Stomach (tissue), 19 donors: Measurements from ENCODE around the gene SELENOH. TPM values are rescaled to one million over a fixed set of nuclear protein-coding genes. Genes with fewer than 3 reads are reported as not detected.

ENCODE experiments used
- DNase-seq, 2 donors: peaks; one replicate each; pipeline versions ENCODE4 v3.0.0 to v3.0.0-alpha.2; 2013 to 2019
- H3K27ac ChIP-seq, 5 donors: fragments of 200-600 bp in 4 of 5; sonication (generic) in 4 of 5; one replicate each; pipeline ENCODE4 v1.5.1; 2013 to 2019; ENCODE audit warnings: mild to moderate bottlenecking in 1 of 5, moderate library complexity in 1 of 5
- H3K27me3 ChIP-seq, 3 donors: fragments of 200-600 bp; sonication (generic); one replicate each; pipeline ENCODE4 v1.5.1; 2017 to 2019; ENCODE audit warnings: mixed run types in 1 of 3
- H3K36me3 ChIP-seq, 4 donors: fragments of 200-600 bp; sonication (generic); 1 replicate in 3 of 4; 2 replicates in 1 of 4; pipeline ENCODE4 v1.5.1; 2016 to 2019
- H3K4me1 ChIP-seq, 4 donors: fragments of 200-600 bp; sonication (generic); one replicate each; pipeline ENCODE4 v1.5.1; 2016 to 2019
- H3K4me3 ChIP-seq, 4 donors: fragments of 200-600 bp; sonication (generic) in 3 of 4; one replicate each; pipeline ENCODE4 v1.5.1; 2016 to 2019; ENCODE audit warnings: mild to moderate bottlenecking in 1 of 4
- H3K9me3 ChIP-seq, 4 donors: fragments of 200-600 bp; sonication (generic); one replicate each; pipeline ENCODE4 v1.5.1; 2016 to 2019
- CTCF ChIP-seq, 7 experiments: fragments of 450-650 bp in 4 of 7; fragments of 200-600 bp in 3 of 7; sonication (generic) in 3 of 7; IDR thresholded peaks; one replicate each; pipeline ENCODE4 v1.5.1; 2016 to 2019; ENCODE audit warnings: antibody characterized with exemption in 7 of 7, control low read depth in 2 of 7, mild to moderate bottlenecking in 1 of 7
- EP300 ChIP-seq: sonication (generic); formaldehyde crosslinking; IDR thresholded peaks from one replicate; pipeline ENCODE4 v1.6.1; 2017; ENCODE audit warnings: antibody characterized with exemption
- POLR2A ChIP-seq, 4 donors: fragments of 450-650 bp; IDR thresholded peaks; one replicate each; pipeline ENCODE4 v1.6.1; 2016; ENCODE audit warnings: antibody characterized with exemption in 4 of 4, control low read depth in 2 of 4, mild to moderate bottlenecking in 1 of 4, moderate library complexity in 1 of 4
- POLR2AphosphoS5 ChIP-seq, 3 donors: sonication (generic); formaldehyde crosslinking; IDR thresholded peaks; one replicate each; pipeline ENCODE4 v1.6.1; 2016; ENCODE audit warnings: antibody characterized with exemption in 3 of 3
- WGBS, 5 donors: extraction: QIAGEN DNeasy Blood & Tissue Kit in 3 of 5; methylation state at CpG; one replicate each; pipeline versions ENCODE4 v1.1.5 to v1.1.7; 2013 to 2018; 5-methylcytosine and 5-hydroxymethylcytosine counted together
- intact Hi-C: fragments of 100-400 bp; cut with DNase I; formaldehyde crosslinking; loops from one replicate; pipeline ENCODE4 v1.15.1; 2023; ENCODE audit warnings: low total_unique reads
- long read RNA-seq, 10 donors: transcript quantifications; one replicate each; lab custom pipeline, GENCODE V29; 2026
- polyA plus RNA-seq, 3 donors: library from polyadenylated mRNA; stranded (reverse); fragments of 200-250 nt; gene quantifications; one replicate each; pipeline ENCODE4 v1.2.3, GENCODE V29; 2013
- total RNA-seq, 5 donors: library from RNA; depleted of rRNA; stranded (reverse); fragments of >200 nt; gene quantifications; one replicate each; pipeline versions ENCODE4 v1.1.0 to v1.2.3, GENCODE V29; 2014 to 2016
- donor health status: healthy with polysubstance abuse.
- donor health status: Bipolar disorder and iron deficiency.
- donor health status: healthy.

The SELENOH gene
- total RNA-seq (100 to 1,000 TPM in 4 of 5 donors, 10 to 100 TPM in 1; 33.8 to 234 (median 152) TPM), polyA plus RNA-seq (100 to 1,000 TPM; 158 to 194 (median 183) TPM)
- long read RNA-seq, donor 1, transcript SELENOH-204 (4 exons, 818 nt), result major isoform, 30 of 37 reads
- long read RNA-seq, donor 1, partial matches to known transcripts, result 0 of 37 reads
- long read RNA-seq, donor 1, other reads (novel, unspliced or antisense), result 0 of 37 reads
- long read RNA-seq, donor 2, transcript SELENOH-204 (4 exons, 818 nt), result major isoform, 54 of 71 reads
- long read RNA-seq, donor 2, transcript SELENOH-207 (1 exons, 523 nt), result minor isoform, 6 of 71 reads
- long read RNA-seq, donor 2, transcript SELENOH-201 (3 exons, 833 nt), result minor isoform, 7 of 71 reads
- long read RNA-seq, donor 2, partial matches to known transcripts, result 0 of 71 reads
- long read RNA-seq, donor 2, other reads (novel, unspliced or antisense), result 0 of 71 reads
- long read RNA-seq, donor 3, transcript SELENOH-204 (4 exons, 818 nt), result major isoform, 57 of 71 reads
- long read RNA-seq, donor 3, transcript SELENOH-201 (3 exons, 833 nt), result minor isoform, 5 of 71 reads
- long read RNA-seq, donor 3, transcript SELENOH-207 (1 exons, 523 nt), result minor isoform, 5 of 71 reads
- long read RNA-seq, donor 3, partial matches to known transcripts, result 0 of 71 reads
- long read RNA-seq, donor 3, other reads (novel, unspliced or antisense), result 0 of 71 reads
- long read RNA-seq, donor 4, transcript SELENOH-204 (4 exons, 818 nt), result major isoform, 8 of 10 reads
- long read RNA-seq, donor 4, partial matches to known transcripts, result 0 of 10 reads
- long read RNA-seq, donor 4, other reads (novel, unspliced or antisense), result 0 of 10 reads
- long read RNA-seq, donor 5, transcript SELENOH-204 (4 exons, 818 nt), result major isoform, 89 of 104 reads
- long read RNA-seq, donor 5, partial matches to known transcripts, result 8 of 104 reads
- long read RNA-seq, donor 5, other reads (novel, unspliced or antisense), result 0 of 104 reads
- long read RNA-seq, donor 6, transcript SELENOH-203 (2 exons, 1,454 nt), result minor isoform, 6 of 157 reads
- long read RNA-seq, donor 6, transcript SELENOH-204 (4 exons, 818 nt), result major isoform, 123 of 157 reads
- long read RNA-seq, donor 6, transcript SELENOH-202 (4 exons, 469 nt), result minor isoform, 5 of 157 reads
- long read RNA-seq, donor 6, transcript SELENOH-201 (3 exons, 833 nt), result minor isoform, 5 of 157 reads
- long read RNA-seq, donor 6, partial matches to known transcripts, result 9 of 157 reads
- long read RNA-seq, donor 6, other reads (novel, unspliced or antisense), result 0 of 157 reads
- long read RNA-seq, donor 7, transcript SELENOH-204 (4 exons, 818 nt), result major isoform, 84 of 111 reads
- long read RNA-seq, donor 7, partial matches to known transcripts, result 14 of 111 reads
- long read RNA-seq, donor 7, other reads (novel, unspliced or antisense), result 0 of 111 reads
- long read RNA-seq, donor 8, transcript SELENOH-204 (4 exons, 818 nt), result major isoform, 96 of 105 reads
- long read RNA-seq, donor 8, partial matches to known transcripts, result 0 of 105 reads
- long read RNA-seq, donor 8, other reads (novel, unspliced or antisense), result 0 of 105 reads
- long read RNA-seq, donor 9, transcript SELENOH-201 (3 exons, 833 nt), result minor isoform, 5 of 131 reads
- long read RNA-seq, donor 9, transcript SELENOH-204 (4 exons, 818 nt), result major isoform, 79 of 131 reads
- long read RNA-seq, donor 9, transcript SELENOH-207 (1 exons, 523 nt), result minor isoform, 11 of 131 reads
- long read RNA-seq, donor 9, transcript SELENOH-203 (2 exons, 1,454 nt), result minor isoform, 7 of 131 reads
- long read RNA-seq, donor 9, partial matches to known transcripts, result 24 of 131 reads
- long read RNA-seq, donor 9, other reads (novel, unspliced or antisense), result 0 of 131 reads
- long read RNA-seq, donor 10, transcript SELENOH-204 (4 exons, 818 nt), result major isoform, 39 of 46 reads
- long read RNA-seq, donor 10, partial matches to known transcripts, result 0 of 46 reads
- long read RNA-seq, donor 10, other reads (novel, unspliced or antisense), result 0 of 46 reads

DNA sequence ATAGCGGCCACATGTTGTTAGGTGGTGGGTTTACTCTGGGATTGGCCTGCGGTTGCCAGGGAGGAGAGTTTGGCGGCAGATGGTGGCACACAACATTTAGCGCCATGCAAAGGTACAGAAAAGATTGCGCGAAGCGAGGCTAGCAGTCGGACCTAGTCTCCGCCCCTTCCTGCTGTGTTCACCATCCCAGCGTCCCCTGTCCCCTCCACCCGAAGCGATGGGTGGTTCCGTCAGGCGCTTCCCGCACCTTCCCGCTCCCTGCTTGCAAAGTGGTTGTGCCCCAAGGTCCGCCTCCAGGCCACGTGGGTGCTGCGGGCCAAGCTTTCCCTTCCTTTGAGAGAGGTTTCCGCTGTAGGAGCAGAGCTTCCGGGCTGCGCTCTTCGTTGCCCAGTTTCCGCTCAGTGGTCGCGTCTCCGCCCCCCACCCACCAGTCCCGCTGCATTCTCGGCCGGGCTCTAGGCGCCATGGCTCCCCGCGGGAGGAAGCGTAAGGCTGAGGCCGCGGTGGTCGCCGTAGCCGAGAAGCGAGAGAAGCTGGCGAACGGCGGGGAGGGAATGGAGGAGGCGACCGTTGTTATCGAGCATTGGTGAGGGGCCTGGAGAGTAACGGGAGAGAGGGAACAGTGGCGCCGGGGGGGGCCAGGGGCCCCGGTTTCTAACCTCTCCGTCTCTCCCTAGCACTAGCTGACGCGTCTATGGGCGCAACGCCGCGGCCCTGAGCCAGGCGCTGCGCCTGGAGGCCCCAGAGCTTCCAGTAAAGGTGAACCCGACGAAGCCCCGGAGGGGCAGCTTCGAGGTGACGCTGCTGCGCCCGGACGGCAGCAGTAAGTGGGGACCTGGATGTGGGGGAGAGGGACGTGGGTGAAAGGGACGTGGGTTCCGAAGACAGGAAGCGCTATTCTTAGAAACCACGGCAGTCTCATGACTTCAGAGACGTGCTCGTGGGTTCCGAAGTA, at the start of gene SELENOH:
TSS of gene SELENOH (plus strand) at position 360 of the 955 bp plus-strand sequence. CDS start at position 465, 105 bp downstream.
- H3K36me3 ChIP-seq, result peaks cover 40 to 74% (median 68%) of the 10 kb centered on the region in 4 donors

GRCh38 chr11:57698843-57699365, 42.4 kb upstream of the SELENOH start:
- no peaks in the 10 kb centered on the region for H3K4me1 ChIP-seq
- no peak for DNase-seq
- intact Hi-C loops, result no loop called here
- no peaks in the 10 kb centered on the region for H3K9me3 ChIP-seq
- H3K4me3 ChIP-seq, result no peak overlapping the region
- peaks cover 70 to 100% (median 96%) of the 10 kb centered on the region in 4 donors for H3K36me3 ChIP-seq
- 82 to 91% (median 90%) methylated on average over 11 to 18 of the region's 18 CpGs for WGBS, 5 donors
- H3K27me3 ChIP-seq, result no peaks in the 10 kb centered on the region
- TF ChIP-seq CTCF (IDR thresholded peaks at IDR 0.05), result no peak
- TF ChIP-seq POLR2A (IDR thresholded peaks at IDR 0.05), result no peak
- TF ChIP-seq POLR2AphosphoS5 (IDR thresholded peaks at IDR 0.05), result no peak
- no peak for TF ChIP-seq EP300
- no peak overlapping the region for H3K27ac ChIP-seq

More for the DNA sequence above, at the start of gene SELENOH:
- Histone ChIP-seq H3K27me3 (no peaks in the 10 kb centered on the region), H3K9me3 (no peaks in the 10 kb centered on the region), H3K27ac (peak within 1 kb of the TSS; percentile 89 to 97 (median 92)), H3K4me3 (peak within 1 kb of the TSS; percentile 81 to 92 (median 88)), H3K4me1 (peaks cover 9 to 27% (median 21%) of the 10 kb centered on the region in 4 donors)
- TF ChIP-seq EP300 (no peak), POLR2A (IDR thresholded peaks at IDR 0.05) (peak in 1 of 4 donors; percentile 59), CTCF (IDR thresholded peaks at IDR 0.05) (peak in 1 of 7 experiments; percentile 9), POLR2AphosphoS5 (IDR thresholded peaks at IDR 0.05) (peak; percentile 89 to 99 (median 96))
- intact Hi-C loops, result no loop called here
- DNase-seq, result peak; percentile 95 to 99
- 0 to 1% (median 0%) methylated on average over 67 to 75 of the region's 75 CpGs for WGBS, 5 donors

DNA sequence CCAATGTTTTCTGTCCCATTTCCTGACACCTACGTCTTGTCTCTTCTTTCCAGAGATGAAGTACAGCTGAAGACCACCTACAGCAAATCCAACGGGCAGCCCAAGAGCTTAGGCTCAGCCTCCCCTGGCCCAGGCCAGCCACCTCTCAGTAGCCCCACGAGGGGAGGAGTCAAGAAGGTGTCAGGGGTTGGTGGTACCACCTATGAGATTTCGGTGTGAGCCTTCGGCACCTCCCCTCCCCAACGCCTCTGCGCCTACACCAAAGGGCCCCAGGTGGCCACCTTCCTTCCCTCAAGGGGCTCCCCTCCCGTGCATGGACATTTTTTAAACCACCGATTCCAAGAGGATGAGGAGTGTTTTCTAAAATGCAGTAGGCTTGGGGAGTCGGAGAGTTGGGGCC, 41.5 kb upstream of the SELENOH start:
- Histone ChIP-seq H3K4me3 (no peak overlapping the region), H3K27ac (no peak overlapping the region), H3K36me3 (peaks cover 68 to 100% (median 96%) of the 10 kb centered on the region in 4 donors), H3K9me3 (no peaks in the 10 kb centered on the region), H3K4me1 (no peaks in the 10 kb centered on the region), H3K27me3 (no peaks in the 10 kb centered on the region)
- no peak for DNase-seq
- intact Hi-C loops, result no loop called here
- no peak for TF ChIP-seq EP300
- TF ChIP-seq CTCF (IDR thresholded peaks at IDR 0.05), result no peak
- TF ChIP-seq POLR2A (IDR thresholded peaks at IDR 0.05), result no peak
- no peak for TF ChIP-seq POLR2AphosphoS5 (IDR thresholded peaks at IDR 0.05)
- 86 to 91% (median 90%) methylated on average over 10 of the region's 10 CpGs for WGBS, 5 donors
